IgD-negative memory B cell (primary cell): ENCODE data around the gene EPC1. TPM values are rescaled to one million over a fixed set of nuclear protein-coding genes. Genes with fewer than 3 reads are reported as not detected.
"Not testable (repeated sequence)": the region's sequence is repeated elsewhere in the genome, so short reads cannot be mapped to it uniquely, and the experiment has no call there.

Experiments used
- H3K27ac Mint-ChIP-seq, 3 donors: one replicate each; pipeline ENCODE4 v1.8.0; 2020 to 2022; ENCODE audit warnings: mild to moderate bottlenecking in 3 of 3, mixed read lengths in 3 of 3, moderate library complexity in 1 of 3
- H3K27me3 Mint-ChIP-seq: one replicate; pipeline ENCODE4 v1.8.0; 2021; ENCODE audit warnings: mixed read lengths
- H3K36me3 Mint-ChIP-seq: one replicate; pipeline ENCODE4 v1.8.0; 2020; ENCODE audit warnings: mild to moderate bottlenecking, mixed read lengths
- H3K4me1 Mint-ChIP-seq, 3 donors: one replicate each; pipeline ENCODE4 v1.8.0; 2020 to 2022; ENCODE audit warnings: mixed read lengths in 3 of 3, mild to moderate bottlenecking in 1 of 3
- H3K4me3 Mint-ChIP-seq, 4 donors: one replicate each; pipeline ENCODE4 v1.8.0; 2020 to 2022; ENCODE audit warnings: mild to moderate bottlenecking in 4 of 4, mixed read lengths in 4 of 4, moderate library complexity in 3 of 4
- H3K9me3 Mint-ChIP-seq, 3 donors: one replicate each; pipeline ENCODE4 v1.8.0; 2020 to 2021; ENCODE audit warnings: mixed read lengths in 3 of 3, mild to moderate bottlenecking in 1 of 3
- polyA plus RNA-seq: library from polyadenylated mRNA; unstranded; fragments of 300-500 nt; fragmentation: Illumina TruSeq; gene quantifications from one replicate; pipeline ENCODE4 v1.2.3, GENCODE V29; 2021

EPC1 gene
- polyA plus RNA-seq, 1 donor from 2014 or later = 78.9 TPM

DNA sequence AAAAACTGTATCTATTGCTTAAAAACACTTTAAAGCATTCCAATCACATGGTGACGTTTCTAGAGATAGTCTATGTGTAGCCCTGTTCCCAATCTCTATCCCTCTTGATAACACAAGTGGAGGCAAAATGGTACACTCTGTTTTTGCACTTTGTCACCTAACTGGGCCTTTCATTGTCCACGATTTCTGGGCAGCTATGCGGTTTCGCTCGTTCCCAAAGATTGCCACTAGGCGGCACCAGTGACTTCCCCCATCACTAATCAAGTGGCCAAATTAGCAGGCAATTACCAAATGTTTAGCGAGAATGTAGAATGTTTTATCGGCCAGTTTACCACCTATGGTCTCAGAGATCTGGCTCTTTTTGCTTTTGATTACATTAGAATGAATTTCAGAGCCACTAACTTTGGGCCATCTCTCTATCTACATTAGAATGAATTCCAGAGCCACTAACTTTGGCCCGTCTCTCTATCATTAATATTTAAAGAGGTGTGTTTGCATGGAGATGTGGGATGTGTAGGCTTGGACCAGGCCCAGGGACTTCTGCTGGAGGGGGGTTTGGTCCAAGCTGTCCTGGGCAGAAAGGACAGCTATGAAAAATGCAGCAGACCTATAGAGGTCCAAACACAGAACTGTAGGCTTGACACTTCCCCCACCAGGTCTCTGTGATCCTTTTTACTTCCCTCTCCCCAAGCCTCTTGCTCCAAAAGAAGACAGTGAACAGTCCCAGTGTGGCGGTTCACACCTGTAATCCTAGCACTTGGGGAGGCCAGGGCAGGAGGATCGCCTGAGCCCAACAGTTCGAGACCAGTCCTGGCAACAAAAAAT is 90.1 kb downstream of the EPC1 start:
- Mint-ChIP-seq H3K9me3 (no peaks in the 10 kb centered on the region), H3K36me3 (no peaks in the 10 kb centered on the region), H3K27ac (no peak overlapping the region), H3K4me1 (peaks cover 6 to 9% (median 6%) of the 10 kb centered on the region in 3 donors), H3K4me3 (peak overlapping the region in 1 of 4 donors; percentile 47), H3K27me3 (no peaks in the 10 kb centered on the region)

DNA sequence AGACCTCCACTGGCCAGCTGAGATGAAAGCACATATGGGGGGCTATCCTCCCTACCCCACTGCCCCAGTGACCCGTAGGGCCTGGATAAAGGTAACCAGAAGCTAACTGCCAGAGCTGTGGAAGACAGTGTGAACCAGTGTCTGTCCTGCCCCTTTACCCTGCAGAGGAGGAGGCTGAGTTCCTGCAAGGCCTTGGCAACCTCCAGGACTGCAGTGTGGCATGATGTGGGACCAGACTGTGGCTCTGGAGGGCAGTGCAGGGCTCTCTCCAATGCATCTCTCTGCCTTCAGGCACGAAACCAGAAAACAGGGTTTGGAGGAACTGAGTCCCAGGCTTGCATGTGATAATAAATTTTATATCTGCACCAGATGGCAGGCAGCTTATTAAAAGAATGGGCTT is 93.1 kb downstream of the EPC1 start:
- peaks cover 6 to 9% (median 6%) of the 10 kb centered on the region in 3 donors for H3K4me1 Mint-ChIP-seq
- H3K27me3 Mint-ChIP-seq = no peaks in the 10 kb centered on the region
- no peak overlapping the region for H3K27ac Mint-ChIP-seq
- H3K9me3 Mint-ChIP-seq = no peaks in the 10 kb centered on the region
- H3K4me3 Mint-ChIP-seq = no peak overlapping the region
- H3K36me3 Mint-ChIP-seq = no peaks in the 10 kb centered on the region

DNA sequence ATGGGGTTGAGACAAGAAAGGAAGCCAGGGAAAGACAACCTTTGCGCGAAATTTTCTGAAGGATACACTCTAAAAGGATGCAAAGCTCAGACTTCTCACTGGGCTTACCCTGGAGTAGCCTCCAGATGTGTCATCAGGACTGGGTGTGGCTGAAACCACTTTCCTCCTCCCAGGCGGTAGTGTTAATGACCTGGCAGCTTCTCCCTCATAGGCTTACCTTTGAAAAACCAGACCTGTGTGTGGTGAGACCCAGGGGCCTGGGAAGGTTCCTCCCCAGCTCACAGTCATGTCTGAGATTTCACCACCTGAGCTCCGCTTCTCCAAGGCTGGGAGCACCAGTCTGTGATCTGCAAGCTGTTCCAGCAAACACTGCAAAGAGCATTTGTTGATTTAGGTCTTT is 93.7 kb downstream of the EPC1 start:
- H3K27ac Mint-ChIP-seq = no peak overlapping the region
- no peaks in the 10 kb centered on the region for H3K36me3 Mint-ChIP-seq
- H3K4me1 Mint-ChIP-seq = peaks cover 6 to 9% (median 6%) of the 10 kb centered on the region in 3 donors
- no peaks in the 10 kb centered on the region for H3K27me3 Mint-ChIP-seq
- H3K9me3 Mint-ChIP-seq = no peaks in the 10 kb centered on the region
- H3K4me3 Mint-ChIP-seq = no peak overlapping the region

DNA sequence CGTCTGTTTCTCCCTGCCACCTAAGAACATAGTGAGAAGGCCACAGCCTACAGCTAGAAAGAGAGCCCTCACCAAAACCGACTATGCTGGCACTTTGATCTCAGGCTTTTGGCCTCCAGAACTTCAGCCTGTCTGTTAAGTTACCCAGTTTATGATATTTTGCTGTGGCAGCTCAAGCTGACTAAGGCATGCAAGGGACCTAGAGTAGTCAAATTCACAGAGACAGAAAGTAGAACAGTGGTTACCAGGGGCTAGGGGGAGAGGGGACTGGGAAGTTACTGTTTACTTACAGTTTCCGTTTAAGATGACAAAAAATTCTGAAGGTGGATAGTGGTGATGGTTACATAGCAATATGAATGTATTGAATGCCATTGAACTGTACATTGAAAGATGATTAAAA is 96.5 kb downstream of the EPC1 start:
- H3K27ac Mint-ChIP-seq, H3K4me3 Mint-ChIP-seq, H3K36me3 Mint-ChIP-seq, H3K9me3 Mint-ChIP-seq, H3K27me3 Mint-ChIP-seq, H3K4me1 Mint-ChIP-seq: not testable (repeated sequence)

DNA sequence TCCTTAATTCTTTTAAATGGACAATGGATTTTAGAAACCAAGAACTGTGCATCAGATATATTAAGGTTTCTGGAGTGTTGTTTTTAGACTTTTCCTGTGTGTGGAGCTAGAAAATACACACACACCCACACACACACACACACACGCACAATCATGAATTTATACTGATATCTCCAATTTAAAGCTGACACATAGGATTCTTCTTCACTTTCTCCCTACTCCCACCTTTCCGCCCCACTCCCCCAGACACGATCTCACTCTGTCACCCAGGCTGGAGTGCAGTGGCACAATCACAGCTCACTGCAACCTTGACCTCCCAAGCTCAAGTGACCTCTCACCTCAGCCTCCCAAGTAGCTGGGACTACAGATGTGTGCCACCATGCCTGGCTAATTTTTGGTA is 100.3 kb downstream of the EPC1 start:
- H3K9me3 Mint-ChIP-seq = no peaks in the 10 kb centered on the region
- peaks cover 0 to 1% (median 0%) of the 10 kb centered on the region in 3 donors for H3K4me1 Mint-ChIP-seq
- H3K27ac Mint-ChIP-seq = no peak overlapping the region
- H3K36me3 Mint-ChIP-seq = no peaks in the 10 kb centered on the region
- no peak overlapping the region for H3K4me3 Mint-ChIP-seq
- H3K27me3 Mint-ChIP-seq = peaks cover 4% of the 10 kb centered on the region

DNA sequence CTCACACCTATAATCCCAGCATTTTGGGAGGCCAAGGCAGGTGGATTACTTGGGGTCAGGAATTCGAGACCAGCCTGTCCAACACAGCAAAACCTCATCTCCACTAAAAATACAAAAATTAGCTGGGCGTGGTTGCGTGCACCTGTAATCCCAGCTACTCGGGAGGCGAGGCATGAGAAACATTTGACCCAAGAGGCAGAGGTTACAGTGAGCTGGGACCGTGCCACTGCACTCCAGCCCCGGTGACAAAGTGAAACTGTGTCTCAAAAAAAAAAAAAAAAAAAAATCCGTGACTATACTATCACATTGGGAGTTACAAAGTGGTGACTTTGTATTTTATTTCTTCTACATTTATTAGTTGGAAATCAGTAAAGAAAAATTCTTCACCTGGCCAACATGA is 101.2 kb downstream of the EPC1 start:
- Mint-ChIP-seq H3K27ac (no peak overlapping the region), H3K9me3 (no peaks in the 10 kb centered on the region), H3K27me3 (peaks cover 4% of the 10 kb centered on the region), H3K4me1 (peaks cover 0 to 1% (median 0%) of the 10 kb centered on the region in 3 donors), H3K4me3 (no peak overlapping the region), H3K36me3 (no peaks in the 10 kb centered on the region)

DNA sequence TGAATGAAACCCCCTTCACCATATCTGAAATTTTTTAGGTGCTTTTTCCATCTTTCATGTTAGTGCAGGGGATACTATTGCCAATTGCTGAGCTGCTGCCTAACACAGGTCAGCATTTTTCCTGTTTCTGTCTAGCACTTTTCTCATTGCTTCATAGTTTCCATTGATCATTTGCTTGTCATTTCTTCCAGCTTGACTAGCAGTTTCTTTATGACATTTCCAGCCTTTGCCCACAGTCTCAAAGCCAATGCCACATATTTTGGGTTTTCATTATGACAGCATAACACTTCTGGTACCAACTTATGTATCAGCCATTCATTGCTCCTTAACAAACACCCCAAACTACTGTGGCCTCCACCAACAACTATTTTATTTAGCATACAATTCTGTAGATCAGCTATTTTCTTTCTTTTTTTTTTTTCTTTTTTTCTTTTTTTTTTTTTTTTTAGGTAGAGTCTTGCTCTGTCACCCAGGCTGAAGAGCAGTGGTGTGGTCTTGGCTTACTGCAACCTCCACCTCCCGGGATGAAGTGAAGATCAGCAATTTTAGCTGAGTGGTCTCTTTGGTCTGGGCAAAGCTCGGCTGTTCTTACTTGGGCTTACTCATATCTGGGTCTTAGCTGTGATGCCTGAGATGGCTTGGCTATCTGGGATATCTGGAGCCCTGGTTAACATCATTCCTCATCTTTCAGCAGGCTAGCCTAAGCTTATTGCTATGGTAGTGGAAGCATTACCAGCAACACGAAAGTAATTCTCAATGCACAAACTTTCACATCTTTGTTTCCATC is 102.3 kb downstream of the EPC1 start:
- Mint-ChIP-seq H3K27ac (no peak overlapping the region), H3K4me3 (no peak overlapping the region), H3K27me3 (peaks cover 4% of the 10 kb centered on the region), H3K36me3 (no peaks in the 10 kb centered on the region), H3K9me3 (no peaks in the 10 kb centered on the region), H3K4me1 (peaks cover 0 to 1% (median 0%) of the 10 kb centered on the region in 3 donors)

DNA sequence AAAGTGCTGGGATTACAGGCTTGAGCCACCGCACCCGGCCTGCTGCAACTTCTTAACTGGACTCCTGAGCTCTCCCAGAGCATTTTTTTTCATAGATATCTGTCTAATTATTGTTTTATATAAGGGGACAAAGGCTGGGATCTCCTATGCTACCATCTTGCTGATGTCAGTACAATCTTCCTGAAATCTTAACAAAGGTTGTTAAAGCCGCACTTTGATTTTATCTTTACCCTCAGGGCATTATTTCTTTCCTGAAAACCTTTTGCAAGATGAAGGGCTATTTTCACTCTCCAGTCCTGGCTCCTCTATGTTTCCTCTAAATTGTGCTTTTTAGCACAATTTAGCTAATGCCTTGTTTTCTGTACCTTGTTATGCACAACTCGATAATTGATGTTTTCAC is 102.9 kb downstream of the EPC1 start:
- Mint-ChIP-seq H3K9me3 (no peaks in the 10 kb centered on the region), H3K4me3 (no peak overlapping the region), H3K4me1 (peaks cover 0 to 1% (median 0%) of the 10 kb centered on the region in 3 donors), H3K27ac (no peak overlapping the region), H3K27me3 (peaks cover 4% of the 10 kb centered on the region), H3K36me3 (no peaks in the 10 kb centered on the region)

DNA sequence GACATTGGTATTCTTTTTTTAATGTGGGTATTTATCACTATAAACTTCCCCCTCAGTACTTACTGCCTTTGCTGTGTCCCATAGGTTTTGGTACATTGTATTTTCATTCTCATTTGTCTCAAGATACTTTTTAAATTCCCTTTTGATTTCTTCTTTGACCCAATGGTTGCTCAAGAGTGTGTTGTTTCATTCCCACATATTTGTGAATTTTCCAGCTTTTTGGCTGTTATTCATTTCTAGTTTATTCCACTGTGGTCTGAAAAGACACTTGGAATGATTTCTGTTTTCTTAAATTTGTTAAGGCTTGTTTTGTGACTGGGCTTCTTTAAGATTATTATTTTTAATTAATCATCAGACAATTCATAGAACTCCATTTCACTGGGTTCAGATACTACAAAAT is 105.0 kb downstream of the EPC1 start:
- H3K9me3 Mint-ChIP-seq = no peaks in the 10 kb centered on the region
- H3K4me3 Mint-ChIP-seq = no peak overlapping the region
- peaks cover 3% of the 10 kb centered on the region for H3K27me3 Mint-ChIP-seq
- peaks cover 0 to 1% (median 0%) of the 10 kb centered on the region in 3 donors for H3K4me1 Mint-ChIP-seq
- no peak overlapping the region for H3K27ac Mint-ChIP-seq
- H3K36me3 Mint-ChIP-seq = no peaks in the 10 kb centered on the region

DNA sequence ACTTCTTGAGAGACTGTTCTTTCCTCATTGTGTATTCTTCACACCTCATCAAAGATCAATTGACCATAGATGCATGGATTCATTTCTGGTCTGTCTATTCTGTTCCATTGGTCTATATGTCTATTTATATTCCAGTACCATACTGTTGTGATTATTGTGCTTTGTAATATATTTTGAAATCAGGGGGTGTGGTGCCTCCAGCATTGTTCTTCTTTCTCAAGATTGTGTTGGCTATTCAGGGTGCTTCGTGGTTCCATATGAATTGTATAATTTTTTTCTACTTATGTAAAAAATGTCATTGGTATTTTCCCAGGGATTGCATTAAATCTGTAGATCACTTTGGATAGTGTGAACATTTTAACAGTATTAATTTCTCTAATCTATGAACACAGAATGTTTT is 106.5 kb downstream of the EPC1 start:
- Mint-ChIP-seq H3K36me3 (no peaks in the 10 kb centered on the region), H3K27me3 (peaks cover 3% of the 10 kb centered on the region), H3K4me1 (no peaks in the 10 kb centered on the region), H3K27ac (no peak overlapping the region), H3K9me3 (no peaks in the 10 kb centered on the region), H3K4me3 (no peak overlapping the region)

DNA sequence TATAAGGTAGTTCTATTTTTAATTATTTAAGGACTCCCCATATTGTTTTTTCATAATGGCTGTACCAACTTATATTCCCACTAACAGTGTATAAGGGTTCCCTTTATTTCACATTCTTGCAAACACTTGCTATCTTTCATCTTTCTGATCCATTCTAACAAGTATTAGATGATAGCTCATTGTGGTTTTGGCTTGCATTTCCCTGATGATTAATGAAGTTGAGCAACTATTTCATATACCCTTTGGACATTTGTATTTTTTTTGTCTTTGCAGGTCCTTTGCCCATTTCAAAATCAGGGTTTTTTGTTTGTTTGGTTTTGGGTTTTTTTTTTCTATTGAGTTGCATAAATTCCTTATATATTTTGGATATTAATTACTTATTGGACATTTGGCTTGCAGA is 107.2 kb downstream of the EPC1 start:
- Mint-ChIP-seq H3K36me3 (no peaks in the 10 kb centered on the region), H3K4me1 (no peaks in the 10 kb centered on the region), H3K27ac (no peak overlapping the region), H3K9me3 (peaks cover 0 to 2% (median 0%) of the 10 kb centered on the region in 3 donors), H3K4me3 (no peak overlapping the region), H3K27me3 (no peaks in the 10 kb centered on the region)

DNA sequence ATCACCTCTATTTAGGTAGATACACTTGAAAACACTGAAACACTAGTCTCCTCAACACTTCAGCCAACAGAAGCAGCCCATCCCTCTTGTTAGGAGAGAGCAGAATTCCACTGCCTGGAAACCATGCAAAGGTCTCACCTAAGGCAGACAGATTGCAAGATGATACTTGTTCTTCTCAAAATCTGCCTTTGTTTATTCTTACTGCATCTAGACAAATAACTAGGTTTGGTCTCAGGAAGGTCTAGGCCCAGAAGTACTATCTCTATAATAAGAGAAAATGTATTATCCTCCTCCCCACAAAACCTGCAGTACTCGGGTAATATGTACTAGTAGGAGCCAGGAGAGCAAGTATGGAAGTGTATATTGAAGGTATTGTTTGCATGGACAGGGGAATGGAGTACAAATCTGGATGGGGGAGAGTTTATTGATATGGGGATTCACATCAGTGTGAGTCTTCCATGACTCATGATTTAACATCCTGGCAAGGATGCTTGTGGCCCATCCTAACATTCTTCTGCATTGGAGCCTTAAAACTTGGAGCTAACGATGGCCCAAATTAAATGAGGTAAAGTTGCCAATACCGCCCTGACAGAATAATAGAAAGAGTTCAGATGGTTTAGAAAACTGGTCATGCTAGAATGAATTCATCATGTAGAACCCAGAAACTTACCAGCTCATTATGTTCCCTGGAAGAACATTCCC is 109.2 kb downstream of the EPC1 start:
- no peak overlapping the region for H3K27ac Mint-ChIP-seq

DNA sequence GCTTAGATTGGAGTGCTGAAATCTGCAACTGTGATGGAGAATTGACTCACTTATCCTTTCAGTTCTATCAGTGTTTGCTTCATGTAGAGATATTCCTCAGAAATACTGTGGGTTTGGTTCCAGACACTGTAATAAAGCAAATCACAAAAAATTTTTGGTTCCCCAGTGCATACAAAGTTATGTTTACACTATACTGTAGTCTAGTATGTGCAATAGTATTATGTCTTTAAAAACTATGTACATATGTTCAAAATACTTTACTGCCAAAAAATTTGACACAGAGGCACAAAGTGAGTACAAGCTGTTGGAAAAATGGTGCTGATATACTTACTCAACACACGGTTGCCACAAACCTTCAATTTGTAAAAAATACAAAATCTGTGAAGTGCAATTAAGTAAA is 112.5 kb downstream of the EPC1 start:
- Mint-ChIP-seq H3K4me1 (no peaks in the 10 kb centered on the region), H3K9me3 (peaks cover 0 to 2% (median 0%) of the 10 kb centered on the region in 3 donors), H3K4me3 (peak overlapping the region in 1 of 4 donors; percentile 72), H3K36me3 (no peaks in the 10 kb centered on the region), H3K27me3 (peaks cover 2% of the 10 kb centered on the region), H3K27ac (no peak overlapping the region)

More for the DNA sequence above, 109.2 kb downstream of the EPC1 start:
- no peaks in the 10 kb centered on the region for H3K27me3 Mint-ChIP-seq
- H3K9me3 Mint-ChIP-seq = peaks cover 0 to 2% (median 0%) of the 10 kb centered on the region in 3 donors
- H3K36me3 Mint-ChIP-seq = no peaks in the 10 kb centered on the region
- H3K4me3 Mint-ChIP-seq = no peak overlapping the region
- no peaks in the 10 kb centered on the region for H3K4me1 Mint-ChIP-seq

DNA sequence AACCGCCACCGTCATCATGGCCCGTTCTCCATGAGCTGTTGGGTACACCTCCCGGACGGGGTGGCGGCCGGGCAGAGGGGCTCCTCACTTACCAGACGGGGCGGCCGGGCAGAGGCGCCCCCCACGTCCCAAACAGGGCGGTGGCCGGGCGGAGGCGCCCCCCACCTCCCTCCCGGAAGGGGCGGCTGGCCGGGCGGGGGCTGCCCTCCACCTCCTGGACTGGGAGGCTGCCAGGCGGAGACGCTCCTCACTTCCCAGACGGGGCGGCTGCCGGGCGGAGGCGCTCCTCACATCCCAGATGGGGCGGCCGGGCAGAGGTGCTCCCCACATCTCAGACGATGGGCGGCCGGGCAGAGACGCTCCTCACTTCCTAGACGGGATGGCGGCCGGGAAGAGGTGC is 113.6 kb downstream of the EPC1 start:
- not testable (repeated sequence) for H3K36me3 Mint-ChIP-seq, H3K4me3 Mint-ChIP-seq, H3K27ac Mint-ChIP-seq, H3K9me3 Mint-ChIP-seq, H3K27me3 Mint-ChIP-seq, H3K4me1 Mint-ChIP-seq

DNA sequence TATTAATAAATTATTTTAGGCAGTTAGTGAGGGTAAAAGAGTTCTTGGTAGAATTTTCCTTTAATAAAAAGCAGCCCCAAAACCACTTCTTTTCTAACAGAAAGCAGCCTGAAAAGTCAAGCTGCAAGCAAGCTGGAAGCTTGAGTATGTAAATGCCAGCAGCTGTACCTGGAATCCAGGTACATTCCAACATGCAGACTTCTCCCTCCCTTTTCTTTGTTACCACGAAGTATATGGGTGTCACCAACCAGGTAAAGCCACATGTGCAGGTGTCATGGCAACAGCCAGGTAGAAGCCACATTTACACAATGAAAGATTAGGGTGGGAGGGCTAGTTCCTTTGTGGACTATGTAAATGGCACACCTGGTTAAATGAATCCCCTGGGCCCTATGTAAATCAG is 114.6 kb downstream of the EPC1 start:
- peaks cover 2% of the 10 kb centered on the region for H3K27me3 Mint-ChIP-seq
- H3K4me3 Mint-ChIP-seq = no peak overlapping the region
- H3K36me3 Mint-ChIP-seq = no peaks in the 10 kb centered on the region
- H3K27ac Mint-ChIP-seq = no peak overlapping the region
- H3K4me1 Mint-ChIP-seq = peaks cover 0 to 3% (median 0%) of the 10 kb centered on the region in 3 donors
- peaks cover 0 to 2% (median 0%) of the 10 kb centered on the region in 3 donors for H3K9me3 Mint-ChIP-seq
